ENCODE results near the gene SYMPK.
A peak's percentile ranks its signal among the peaks of the same experiment; 100 is the strongest.

Gene SYMPK

GRCh38 chr19:45866400-45867176 is 3.6 kb upstream of the SYMPK start:
- DNase-seq (ENCODE audit: low spot score): no peak

GRCh38 chr19:45865269-45865948 is 2.5 kb upstream of the SYMPK start:
- DNase-seq (ENCODE audit: low spot score): no peak

GRCh38 chr19:45864629-45865082 is 1.7 kb upstream of the SYMPK start:
- no peak for DNase-seq (ENCODE audit: low spot score)

GRCh38 chr19:45863840-45864628 is 1.1 kb upstream of the SYMPK start, which contains the start of gene FOXA3:
Gene FOXA3, plus strand, starts transcription at chr19:45864326. Its CDS starts 131 bp downstream, at chr19:45864457.
- DNase-seq (ENCODE audit: low spot score): no peak

GRCh38 chr19:45863335-45863839 is 440 bp upstream of the SYMPK start:
- DNase-seq (ENCODE audit: low spot score): no peak

GRCh38 chr19:45862271-45862563 is 730 bp downstream of the SYMPK start:
- DNase-seq (ENCODE audit: low spot score): no peak

- no peak for DNase-seq (ENCODE audit: low spot score)
Measured at GRCh38 chr19:45860359-45861259, 2.3 kb downstream of the SYMPK start.

- DNase-seq (ENCODE audit: low spot score): no peak
Measured at GRCh38 chr19:45854167-45854778, 8.7 kb downstream of the SYMPK start.

- DNase-seq (ENCODE audit: low spot score): no peak
Measured at GRCh38 chr19:45852983-45853382, 10.0 kb downstream of the SYMPK start.

- no peak for DNase-seq (ENCODE audit: low spot score)
Measured at GRCh38 chr19:45852145-45852750, 10.7 kb downstream of the SYMPK start.

GRCh38 chr19:45848922-45849321 is 14.0 kb downstream of the SYMPK start:
- DNase-seq (ENCODE audit: low spot score): peak; percentile 40

GRCh38 chr19:45847663-45848062 is 15.3 kb downstream of the SYMPK start:
- DNase-seq (ENCODE audit: low spot score): no peak

GRCh38 chr19:45842198-45842597 is 20.7 kb downstream of the SYMPK start:
- no peak for DNase-seq (ENCODE audit: low spot score)

- no peak for DNase-seq (ENCODE audit: low spot score)
Measured at GRCh38 chr19:45834970-45835369, 28.0 kb downstream of the SYMPK start.

- DNase-seq (ENCODE audit: low spot score): no peak
Measured at GRCh38 chr19:45828945-45829344, 34.0 kb downstream of the SYMPK start.

- DNase-seq (ENCODE audit: low spot score): no peak
Measured at GRCh38 chr19:45828523-45828922, 34.4 kb downstream of the SYMPK start.

GRCh38 chr19:45827459-45828093 is 35.4 kb downstream of the SYMPK start:
- DNase-seq (ENCODE audit: low spot score): no peak

GRCh38 chr19:45826934-45827333 is 36.0 kb downstream of the SYMPK start:
- no peak for DNase-seq (ENCODE audit: low spot score)

GRCh38 chr19:45825917-45826893 is 36.7 kb downstream of the SYMPK start:
- DNase-seq (ENCODE audit: low spot score): no peak
